ENCODE data around the gene TLR9.
"Not testable (repeated sequence)": the region's sequence is repeated elsewhere in the genome, so short reads cannot be mapped to it uniquely, and the experiment has no call there.

The TLR9 gene

DNA sequence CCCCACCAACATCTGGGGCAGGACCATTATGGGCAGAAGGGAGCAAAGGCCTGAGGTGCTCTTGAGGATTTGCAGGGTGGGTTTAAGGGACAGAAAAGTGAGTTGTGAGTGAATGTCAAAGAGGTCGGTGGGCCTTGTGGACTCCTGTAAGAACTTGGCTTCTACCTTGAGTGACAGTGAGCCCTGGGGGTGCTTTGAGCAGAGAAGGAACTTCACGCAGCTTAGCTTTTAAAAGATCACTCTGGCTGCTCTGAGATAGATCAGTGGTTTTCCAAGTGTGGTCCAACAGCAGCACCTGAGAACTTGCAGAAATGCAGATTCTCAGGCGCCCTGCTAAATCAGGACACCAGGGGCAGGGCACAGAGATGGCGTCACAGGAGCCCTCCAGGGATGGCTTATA is 42.8 kb downstream of the TLR9 start:
- Histone ChIP-seq H3K4me2 (ENCODE audit: low read length) (no peak overlapping the region), H3K36me3 (ENCODE audit: insufficient read depth, low read length) (no peaks in the 10 kb centered on the region), H3K27me3 (ENCODE audit: control insufficient read depth, insufficient read depth, low read length) (peaks cover 11% of the 10 kb centered on the region), H3K4me1 (ENCODE audit: control insufficient read depth, insufficient read depth, low read length) (no peaks in the 10 kb centered on the region), H3K9ac (ENCODE audit: low read depth, low read length) (no peak overlapping the region), H3K4me3 (ENCODE audit: low read length) (no peak overlapping the region), H3K9me3 (replicated peaks; ENCODE audit: low read length) (no peaks in the 10 kb centered on the region)

DNA sequence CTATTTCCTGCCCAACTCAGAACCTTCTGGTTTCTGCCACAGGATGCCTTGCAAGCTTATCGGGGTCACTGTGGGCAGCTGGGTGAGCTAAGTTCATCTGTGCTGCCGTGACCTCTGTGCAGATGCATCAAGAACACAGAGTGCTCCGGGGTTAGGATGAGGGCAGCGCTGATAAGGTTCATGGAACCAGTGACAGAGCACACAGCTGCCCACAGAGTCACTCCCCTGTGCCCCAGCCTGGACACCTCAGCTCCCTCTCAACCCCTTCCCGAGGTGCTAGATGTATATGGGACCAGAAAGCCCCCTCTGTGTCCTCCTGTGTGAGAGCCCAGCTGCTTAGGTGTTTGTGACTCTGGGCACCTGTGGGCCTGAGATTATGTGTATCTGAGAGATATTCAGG is 43.2 kb downstream of the TLR9 start:
- H3K27me3 ChIP-seq (ENCODE audit: control insufficient read depth, insufficient read depth, low read length) = peaks cover 11% of the 10 kb centered on the region
- no peak overlapping the region for H3K9ac ChIP-seq (ENCODE audit: low read depth, low read length)

DNA sequence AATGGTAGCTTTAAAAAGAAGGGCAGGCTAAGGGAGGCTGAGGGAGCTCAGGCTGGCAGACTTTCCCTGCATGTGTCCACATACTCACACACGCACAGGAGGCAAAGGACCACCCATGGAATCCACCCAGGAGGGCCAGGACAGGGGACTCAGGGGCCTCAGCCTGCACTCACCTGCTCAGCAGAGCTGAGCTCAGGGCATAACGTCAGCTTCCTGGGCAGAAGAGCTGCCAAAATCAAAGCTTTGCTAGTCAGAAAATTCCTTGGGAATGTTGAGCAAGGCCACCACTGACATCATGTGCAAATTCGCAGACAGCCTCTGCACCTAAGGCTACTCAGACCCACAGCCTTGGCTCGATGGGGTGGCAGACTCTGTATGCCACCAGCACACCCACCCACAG is 43.9 kb downstream of the TLR9 start:
- Histone ChIP-seq H3K27me3 (ENCODE audit: control insufficient read depth, insufficient read depth, low read length) (peaks cover 13% of the 10 kb centered on the region), H3K4me2 (ENCODE audit: low read length) (no peak overlapping the region), H3K36me3 (ENCODE audit: insufficient read depth, low read length) (no peaks in the 10 kb centered on the region), H3K4me3 (ENCODE audit: low read length) (no peak overlapping the region), H3K9me3 (replicated peaks; ENCODE audit: low read length) (no peaks in the 10 kb centered on the region), H3K9ac (ENCODE audit: low read depth, low read length) (no peak overlapping the region), H3K4me1 (ENCODE audit: control insufficient read depth, insufficient read depth, low read length) (no peaks in the 10 kb centered on the region)

More for the DNA sequence above, 43.2 kb downstream of the TLR9 start:
- H3K9me3 ChIP-seq (replicated peaks; ENCODE audit: low read length) = no peaks in the 10 kb centered on the region
- no peaks in the 10 kb centered on the region for H3K4me1 ChIP-seq (ENCODE audit: control insufficient read depth, insufficient read depth, low read length)
- H3K4me2 ChIP-seq (ENCODE audit: low read length) = no peak overlapping the region
- no peak overlapping the region for H3K4me3 ChIP-seq (ENCODE audit: low read length)
- no peaks in the 10 kb centered on the region for H3K36me3 ChIP-seq (ENCODE audit: insufficient read depth, low read length)

DNA sequence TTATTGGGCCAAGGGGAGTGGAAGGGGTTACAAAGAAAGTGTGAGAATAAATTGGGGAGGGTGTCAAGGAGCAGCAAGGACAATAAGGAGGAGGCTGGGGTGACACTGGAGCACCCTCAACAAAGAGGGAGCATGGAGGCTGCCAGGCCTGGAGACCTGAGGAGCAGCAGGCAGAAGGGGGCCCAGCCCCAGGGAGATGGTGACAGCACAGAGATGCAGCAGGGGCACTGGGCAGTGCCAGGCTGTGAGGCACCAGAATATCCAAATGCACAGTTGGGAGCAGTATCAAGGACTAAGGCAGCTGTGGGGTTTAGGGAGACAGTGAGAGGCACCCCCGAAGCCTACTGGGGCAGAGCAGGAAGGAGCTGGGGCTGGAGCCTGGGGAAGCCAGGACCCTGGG is 46.9 kb downstream of the TLR9 start:
- H3K4me2 ChIP-seq (ENCODE audit: low read length) = no peak overlapping the region
- H3K9ac ChIP-seq (ENCODE audit: low read depth, low read length) = no peak overlapping the region
- H3K9me3 ChIP-seq (replicated peaks; ENCODE audit: low read length) = no peaks in the 10 kb centered on the region
- H3K4me1 ChIP-seq (ENCODE audit: control insufficient read depth, insufficient read depth, low read length) = no peaks in the 10 kb centered on the region
- H3K4me3 ChIP-seq (ENCODE audit: low read length) = no peak overlapping the region
- H3K27me3 ChIP-seq (ENCODE audit: control insufficient read depth, insufficient read depth, low read length) = peaks cover 10% of the 10 kb centered on the region
- H3K36me3 ChIP-seq (ENCODE audit: insufficient read depth, low read length) = no peaks in the 10 kb centered on the region

DNA sequence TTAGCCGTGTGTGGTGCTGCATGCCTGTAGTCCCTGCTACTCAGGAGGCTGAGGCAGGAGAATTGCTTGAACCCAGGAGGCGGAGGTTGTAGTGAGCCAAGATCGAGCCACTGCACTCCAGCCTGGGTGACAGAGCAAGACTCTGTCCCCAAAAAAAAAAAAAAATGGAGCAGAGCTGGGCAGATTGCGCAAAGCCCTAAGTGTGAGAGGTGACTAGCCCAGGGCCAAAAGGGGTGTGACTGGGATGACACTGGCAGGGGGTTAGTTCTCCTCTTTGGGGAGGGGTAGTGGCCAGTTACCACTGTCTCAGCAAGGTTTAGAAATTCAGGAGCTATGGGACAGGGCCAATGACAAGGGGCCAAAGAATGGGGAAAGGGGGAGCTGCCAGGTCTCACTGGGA is 47.3 kb downstream of the TLR9 start:
- H3K36me3 ChIP-seq (ENCODE audit: insufficient read depth, low read length); H3K4me1 ChIP-seq (ENCODE audit: control insufficient read depth, insufficient read depth, low read length): not testable (repeated sequence)
- peaks cover 10% of the 10 kb centered on the region for H3K27me3 ChIP-seq (ENCODE audit: control insufficient read depth, insufficient read depth, low read length)

DNA sequence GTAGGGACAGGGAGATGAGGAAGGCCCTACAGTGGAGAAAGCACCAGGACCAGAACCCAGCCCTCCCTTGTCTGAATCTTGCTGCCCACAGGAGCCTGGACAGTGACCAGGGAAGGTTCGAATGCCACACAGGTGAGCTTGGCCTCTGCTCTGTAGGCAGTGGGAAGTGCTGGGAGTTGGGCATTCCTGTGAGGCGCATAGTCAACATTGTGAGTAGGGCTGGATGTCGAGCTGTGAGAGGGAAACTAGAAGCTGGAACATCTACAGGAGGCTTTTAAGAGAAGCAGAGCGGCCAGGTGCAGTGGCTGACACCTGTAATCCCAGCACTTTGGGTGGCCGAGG is 47.8 kb downstream of the TLR9 start:
- Histone ChIP-seq H3K9ac (ENCODE audit: low read depth, low read length) (no peak overlapping the region), H3K27me3 (ENCODE audit: control insufficient read depth, insufficient read depth, low read length) (peaks cover 10% of the 10 kb centered on the region), H3K4me3 (ENCODE audit: low read length) (no peak overlapping the region), H3K4me2 (ENCODE audit: low read length) (no peak overlapping the region), H3K4me1 (ENCODE audit: control insufficient read depth, insufficient read depth, low read length) (no peaks in the 10 kb centered on the region), H3K9me3 (replicated peaks; ENCODE audit: low read length) (no peaks in the 10 kb centered on the region), H3K36me3 (ENCODE audit: insufficient read depth, low read length) (no peaks in the 10 kb centered on the region)

More for the DNA sequence above, 47.3 kb downstream of the TLR9 start:
- H3K9ac ChIP-seq (ENCODE audit: low read depth, low read length); H3K4me2 ChIP-seq (ENCODE audit: low read length); H3K9me3 ChIP-seq (replicated peaks; ENCODE audit: low read length); H3K4me3 ChIP-seq (ENCODE audit: low read length): not testable (repeated sequence)

DNA sequence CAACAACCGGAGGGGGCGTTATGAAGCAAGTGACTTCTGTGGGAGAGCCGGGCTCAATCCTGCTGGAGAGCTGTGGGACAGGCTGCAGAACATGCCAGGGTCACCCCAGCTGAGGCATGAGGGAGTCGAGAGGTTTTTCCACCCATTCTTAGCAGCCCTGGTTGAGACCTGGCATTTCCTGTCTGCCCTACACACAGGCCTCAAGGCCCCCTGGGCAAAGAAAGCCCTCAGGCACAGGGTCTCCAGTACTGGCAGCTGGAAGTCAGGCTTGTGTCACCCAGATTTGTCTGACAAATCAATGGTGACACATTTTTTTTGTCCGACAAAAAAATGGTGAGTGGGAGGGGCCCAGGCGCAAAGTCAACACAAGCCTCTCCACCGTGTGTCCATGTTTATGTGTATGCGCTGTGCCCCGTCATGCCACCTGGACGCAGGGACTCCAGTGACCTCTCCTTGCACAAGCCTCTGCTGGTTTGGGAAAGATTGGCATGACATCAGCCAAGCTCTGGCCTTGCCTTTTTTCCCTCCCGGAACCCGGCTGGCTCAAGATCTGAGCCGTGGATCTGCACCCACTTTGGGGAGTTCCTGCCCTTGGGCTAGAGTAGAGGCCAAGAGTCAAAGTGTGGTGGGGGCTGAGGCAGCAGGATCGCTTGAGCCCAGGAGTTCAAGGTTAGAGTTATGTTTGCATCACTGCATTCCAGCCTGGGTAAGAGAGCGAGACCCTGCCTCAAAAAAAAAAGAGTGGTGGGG is 48.3 kb downstream of the TLR9 start:
- H3K36me3 ChIP-seq (ENCODE audit: insufficient read depth, low read length) = no peaks in the 10 kb centered on the region
- peaks cover 10% of the 10 kb centered on the region for H3K27me3 ChIP-seq (ENCODE audit: control insufficient read depth, insufficient read depth, low read length)
- H3K4me3 ChIP-seq (ENCODE audit: low read length) = no peak overlapping the region
- no peaks in the 10 kb centered on the region for H3K4me1 ChIP-seq (ENCODE audit: control insufficient read depth, insufficient read depth, low read length)
- no peak overlapping the region for H3K4me2 ChIP-seq (ENCODE audit: low read length)
- no peaks in the 10 kb centered on the region for H3K9me3 ChIP-seq (replicated peaks; ENCODE audit: low read length)
- H3K9ac ChIP-seq (ENCODE audit: low read depth, low read length) = no peak overlapping the region

DNA sequence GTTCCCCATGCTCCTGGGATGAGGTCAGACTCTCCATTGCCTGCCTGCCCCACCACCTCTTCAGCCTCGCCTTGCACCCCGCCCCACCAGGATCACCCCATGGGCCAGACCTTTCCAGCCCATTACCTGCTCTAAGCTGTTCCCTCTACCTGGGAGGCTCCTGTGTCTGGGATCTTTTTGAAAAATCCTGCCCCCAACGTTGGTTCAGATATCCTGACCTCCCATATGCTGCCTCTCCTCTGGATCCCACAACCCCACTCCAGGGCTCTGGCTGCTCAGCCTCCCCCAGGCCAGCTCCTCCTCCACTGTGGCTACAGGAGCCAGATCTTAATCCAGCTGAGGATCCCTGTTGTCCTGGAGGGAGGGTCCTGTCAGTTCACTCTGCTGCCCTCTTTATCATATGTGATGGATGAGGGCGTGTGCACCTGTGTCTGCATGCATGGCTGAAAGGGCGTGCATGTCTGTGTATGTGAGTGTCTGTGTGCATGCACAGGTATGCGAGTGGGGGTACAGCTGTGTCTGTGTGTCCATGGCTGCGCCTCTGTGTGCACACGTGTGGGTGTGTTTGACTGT is 49.2 kb downstream of the TLR9 start:
- Histone ChIP-seq H3K36me3 (ENCODE audit: insufficient read depth, low read length) (no peaks in the 10 kb centered on the region), H3K27me3 (ENCODE audit: control insufficient read depth, insufficient read depth, low read length) (peaks cover 10% of the 10 kb centered on the region), H3K4me2 (ENCODE audit: low read length) (no peak overlapping the region), H3K9me3 (replicated peaks; ENCODE audit: low read length) (no peaks in the 10 kb centered on the region), H3K4me3 (ENCODE audit: low read length) (no peak overlapping the region), H3K9ac (ENCODE audit: low read depth, low read length) (no peak overlapping the region), H3K4me1 (ENCODE audit: control insufficient read depth, insufficient read depth, low read length) (peaks cover 4% of the 10 kb centered on the region)

DNA sequence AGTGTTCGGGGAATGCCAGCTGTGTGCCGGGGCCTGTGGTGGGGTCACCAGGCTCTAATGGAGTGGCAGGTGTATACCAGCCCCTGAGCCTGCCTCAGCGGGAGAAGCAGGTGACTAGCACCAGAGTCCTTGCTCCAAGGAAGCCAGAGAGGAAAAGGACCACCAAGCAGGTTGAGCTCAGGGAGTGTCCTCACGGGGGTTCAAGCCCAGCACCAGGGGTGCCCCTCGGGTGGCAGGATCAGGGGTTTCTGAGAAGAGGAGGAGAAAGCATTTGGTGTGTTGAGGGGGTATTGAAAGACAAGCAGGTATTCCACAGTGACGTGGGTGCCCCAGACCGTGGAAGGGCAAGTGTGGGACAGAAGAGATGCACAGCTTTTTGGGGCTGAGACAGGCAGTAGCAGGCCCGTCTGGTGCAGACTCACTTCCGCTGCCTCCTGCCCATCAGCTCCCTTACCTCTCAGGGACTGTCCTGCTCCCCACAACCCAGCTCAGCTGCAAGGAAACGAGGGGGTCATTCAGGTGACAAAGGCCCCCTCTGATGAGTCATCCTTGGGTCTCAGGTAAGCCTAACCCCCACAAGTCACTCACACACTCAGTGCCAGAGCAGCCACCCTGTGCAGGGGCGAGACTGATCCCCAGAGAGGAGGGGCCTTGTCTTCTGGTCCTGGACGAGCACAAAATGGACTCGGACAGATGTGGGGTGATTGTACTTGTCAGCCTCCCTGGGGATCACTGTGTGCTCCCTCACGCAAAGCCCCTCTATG is 49.8 kb downstream of the TLR9 start:
- no peak overlapping the region for H3K4me2 ChIP-seq (ENCODE audit: low read length)
- no peak overlapping the region for H3K9ac ChIP-seq (ENCODE audit: low read depth, low read length)
- H3K4me1 ChIP-seq (ENCODE audit: control insufficient read depth, insufficient read depth, low read length) = peaks cover 4% of the 10 kb centered on the region
- no peaks in the 10 kb centered on the region for H3K36me3 ChIP-seq (ENCODE audit: insufficient read depth, low read length)
- peaks cover 10% of the 10 kb centered on the region for H3K27me3 ChIP-seq (ENCODE audit: control insufficient read depth, insufficient read depth, low read length)
- no peak overlapping the region for H3K4me3 ChIP-seq (ENCODE audit: low read length)
- H3K9me3 ChIP-seq (replicated peaks; ENCODE audit: low read length) = no peaks in the 10 kb centered on the region

DNA sequence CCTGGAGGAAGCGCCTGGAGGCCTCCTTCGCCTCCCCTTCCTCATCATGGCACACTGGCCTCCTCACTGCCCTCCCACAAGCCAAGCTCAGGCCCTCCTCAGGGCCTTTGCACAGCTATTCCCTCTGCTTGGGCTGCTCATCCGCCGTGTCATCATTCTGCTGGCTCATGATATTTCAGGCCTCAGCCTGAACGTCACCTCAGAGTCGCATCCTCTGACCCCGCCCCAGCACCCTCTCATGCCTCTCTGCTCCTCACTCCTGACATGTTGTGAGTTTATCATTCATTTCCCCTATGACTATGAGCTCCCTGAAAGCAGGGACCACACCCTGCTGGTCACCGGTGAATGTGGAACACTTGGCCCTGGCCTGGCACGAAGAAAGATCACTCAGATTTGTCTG is 50.5 kb downstream of the TLR9 start:
- H3K9me3 ChIP-seq (replicated peaks; ENCODE audit: low read length) = no peaks in the 10 kb centered on the region
- H3K27me3 ChIP-seq (ENCODE audit: control insufficient read depth, insufficient read depth, low read length) = peaks cover 10% of the 10 kb centered on the region
- no peaks in the 10 kb centered on the region for H3K36me3 ChIP-seq (ENCODE audit: insufficient read depth, low read length)
- no peak overlapping the region for H3K4me2 ChIP-seq (ENCODE audit: low read length)
- peaks cover 4% of the 10 kb centered on the region for H3K4me1 ChIP-seq (ENCODE audit: control insufficient read depth, insufficient read depth, low read length)
- H3K4me3 ChIP-seq (ENCODE audit: low read length) = no peak overlapping the region
- no peak overlapping the region for H3K9ac ChIP-seq (ENCODE audit: low read depth, low read length)

DNA sequence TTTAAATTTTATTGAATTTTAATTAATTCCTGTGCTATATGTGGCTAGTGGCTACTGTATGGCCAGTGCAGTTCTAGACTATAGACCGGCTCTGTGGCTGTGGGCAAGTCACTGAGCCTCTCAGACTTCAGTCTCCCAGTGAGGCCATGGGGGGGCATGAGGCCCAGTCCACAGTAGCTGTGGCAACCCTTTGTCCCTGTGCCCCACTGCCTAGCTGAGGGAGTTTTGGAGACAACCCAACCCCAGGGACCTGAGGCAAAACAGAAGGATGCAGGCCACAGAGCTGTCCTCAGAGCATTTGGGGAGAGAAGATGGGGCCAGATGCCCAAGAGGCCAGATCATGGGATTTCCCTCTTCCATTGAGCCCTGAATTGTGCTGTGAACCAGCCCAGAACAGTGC is 52.3 kb downstream of the TLR9 start:
- Histone ChIP-seq H3K4me2 (ENCODE audit: low read length) (no peak overlapping the region), H3K9me3 (replicated peaks; ENCODE audit: low read length) (no peaks in the 10 kb centered on the region), H3K36me3 (ENCODE audit: insufficient read depth, low read length) (no peaks in the 10 kb centered on the region), H3K4me3 (ENCODE audit: low read length) (no peak overlapping the region), H3K9ac (ENCODE audit: low read depth, low read length) (no peak overlapping the region), H3K27me3 (ENCODE audit: control insufficient read depth, insufficient read depth, low read length) (peaks cover 3% of the 10 kb centered on the region), H3K4me1 (ENCODE audit: control insufficient read depth, insufficient read depth, low read length) (peaks cover 4% of the 10 kb centered on the region)

Data from skeletal muscle satellite cell (primary cell).